LoVo (cell line): ENCODE data around the gene MAJIN.

ENCODE experiments used
- DNase-seq: peaks from one replicate; pipeline ENCODE4 v3.0.0-alpha.2; 2016; ENCODE audit warnings: low spot score

MAJIN gene

GRCh38 chr11:64932324-64932723, 39.6 kb downstream of the MAJIN start:
- DNase-seq: no peak

DNA sequence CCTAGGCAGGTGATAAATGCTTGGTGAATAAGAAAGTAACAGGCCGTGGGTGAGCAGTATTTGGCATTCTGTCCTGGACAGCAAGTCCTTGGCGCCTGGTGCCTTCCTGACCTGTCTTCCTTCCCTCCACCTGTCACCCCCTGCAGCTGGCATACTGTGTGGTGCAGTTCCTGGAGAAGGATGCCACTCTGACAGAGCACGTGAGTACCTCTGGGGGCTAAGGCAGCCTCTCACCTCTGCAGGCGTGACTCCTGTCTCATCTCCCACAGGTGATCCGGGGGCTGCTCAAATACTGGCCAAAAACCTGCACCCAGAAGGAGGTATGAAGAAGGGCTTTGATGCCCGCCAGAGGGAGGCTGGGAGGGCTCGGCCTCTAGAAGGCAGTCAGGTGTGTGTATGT, 40.6 kb downstream of the MAJIN start:
- no peak for DNase-seq

DNA sequence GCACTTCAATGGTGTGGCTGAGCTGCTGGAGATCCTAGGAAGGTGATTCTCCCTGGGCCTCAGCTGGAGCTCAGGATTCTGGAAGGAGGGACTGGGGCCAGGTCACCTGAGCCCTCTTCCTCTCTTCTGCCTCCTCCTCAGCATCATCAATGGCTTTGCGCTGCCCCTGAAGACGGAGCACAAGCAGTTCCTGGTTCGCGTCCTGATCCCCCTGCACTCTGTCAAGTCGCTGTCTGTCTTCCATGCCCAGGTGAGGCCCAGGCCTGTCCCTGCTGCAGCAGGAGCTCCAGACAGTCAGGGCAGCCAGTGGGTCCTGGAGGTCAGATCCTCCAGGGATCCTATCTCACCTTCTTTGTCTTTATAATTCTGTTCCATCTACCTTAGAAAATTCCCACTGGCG, 41.6 kb downstream of the MAJIN start:
- no peak for DNase-seq

GRCh38 chr11:64929625-64930024, 42.3 kb downstream of the MAJIN start:
- DNase-seq: no peak

GRCh38 chr11:64928957-64929356, 43.0 kb downstream of the MAJIN start:
- DNase-seq: no peak

DNA sequence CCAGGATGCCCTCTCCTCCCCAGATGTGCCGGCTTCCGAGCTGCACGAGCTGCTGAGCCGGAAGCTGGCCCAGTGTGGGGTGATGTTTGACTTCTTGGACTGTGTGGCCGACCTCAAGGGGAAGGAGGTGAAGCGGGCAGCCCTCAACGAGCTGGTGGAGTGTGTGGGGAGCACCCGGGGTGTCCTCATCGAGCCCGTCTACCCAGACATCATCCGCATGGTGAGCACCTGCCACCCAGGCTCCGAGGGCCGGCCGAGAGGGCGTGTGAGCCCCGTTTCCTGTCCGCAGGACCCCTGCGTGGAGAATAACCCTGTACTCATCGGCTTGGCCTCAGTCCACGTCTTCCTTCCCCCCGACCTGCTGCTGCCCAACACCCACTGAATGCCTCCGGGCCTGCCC, 45.2 kb downstream of the MAJIN start:
- DNase-seq: no peak

GRCh38 chr11:64925536-64926436, 46.1 kb downstream of the MAJIN start:
- DNase-seq: no peak

- DNase-seq: no peak
Observed at GRCh38 chr11:64924910-64925284, 47.0 kb downstream of the MAJIN start.

DNA sequence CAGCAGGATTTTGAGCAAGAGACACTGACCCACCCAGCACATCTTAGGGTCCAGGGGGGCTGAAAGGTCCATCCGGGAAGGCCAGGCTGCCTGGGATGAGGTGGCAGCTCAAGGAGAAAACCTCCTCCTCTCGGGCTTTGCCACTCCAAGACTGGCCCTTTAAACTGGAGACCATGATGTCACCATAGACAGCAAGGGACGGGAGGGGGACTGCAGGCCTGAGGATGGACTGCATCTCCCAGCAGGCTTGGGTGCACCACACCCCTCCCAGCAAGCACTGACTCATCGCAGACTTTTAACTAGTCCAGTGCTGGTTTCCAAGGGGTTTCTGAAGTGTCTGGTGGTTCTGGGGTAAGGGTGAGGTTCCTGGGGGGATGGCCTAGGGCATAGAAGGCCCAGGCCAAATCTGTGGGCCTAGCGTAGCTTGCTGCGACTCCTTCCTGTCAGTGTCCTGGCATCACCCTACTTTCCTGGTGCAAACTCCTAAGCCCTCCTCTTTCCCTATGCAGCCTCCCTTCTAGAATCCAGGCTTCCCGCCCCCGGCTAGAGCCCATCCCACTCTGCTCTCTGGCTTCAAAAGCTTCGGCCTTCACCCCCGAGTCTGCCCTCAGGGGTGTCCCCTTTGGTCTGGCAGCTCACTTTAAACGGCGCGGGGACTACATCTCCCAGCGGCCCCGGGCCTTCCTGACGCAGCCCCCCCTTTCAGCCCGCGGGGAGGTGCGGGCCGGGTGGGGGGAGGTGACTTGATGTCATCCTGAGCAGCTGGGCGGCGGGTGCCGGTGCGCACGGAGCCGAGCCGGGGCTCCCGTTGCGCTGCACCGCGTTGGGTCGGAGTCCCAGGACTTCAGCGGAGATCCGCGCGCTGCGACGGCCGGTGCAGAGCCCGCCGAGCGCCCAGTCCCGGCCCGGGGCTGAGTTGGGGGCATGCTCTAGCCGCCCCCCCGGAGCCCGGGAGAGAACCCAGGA, 47.7 kb downstream of the MAJIN start, which contains the start of gene PPP2R5B:
PPP2R5B (plus strand) TSS at position 746 of the 966 bp plus-strand sequence. CDS start 1,046 bp downstream, outside the sequence.
- DNase-seq: peak; percentile 89

- DNase-seq: no peak
Observed at GRCh38 chr11:64923151-64923661, 48.7 kb downstream of the MAJIN start.

DNA sequence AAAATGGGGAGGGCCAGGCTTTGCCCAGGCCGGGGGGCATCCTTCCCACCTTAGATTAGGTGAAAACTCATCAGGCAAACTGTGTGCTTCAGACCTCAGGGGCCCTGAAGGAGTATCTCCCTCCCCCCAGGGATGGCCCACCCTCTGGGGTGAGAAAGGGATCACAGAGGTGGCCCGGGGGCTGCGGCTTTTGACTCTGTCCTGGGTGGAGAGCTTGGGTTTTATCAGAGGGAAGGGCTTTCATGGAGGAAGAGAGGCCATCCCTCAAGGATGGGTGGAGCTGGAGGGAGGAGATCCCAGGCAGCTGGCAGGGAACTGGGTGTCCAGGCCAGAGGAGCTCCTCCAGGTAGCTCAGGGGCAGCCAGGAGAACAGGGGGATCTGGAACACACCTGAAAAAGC, 50.5 kb downstream of the MAJIN start:
- no peak for DNase-seq

- no peak for DNase-seq
Observed at GRCh38 chr11:64920124-64920523, 51.8 kb downstream of the MAJIN start.

DNA sequence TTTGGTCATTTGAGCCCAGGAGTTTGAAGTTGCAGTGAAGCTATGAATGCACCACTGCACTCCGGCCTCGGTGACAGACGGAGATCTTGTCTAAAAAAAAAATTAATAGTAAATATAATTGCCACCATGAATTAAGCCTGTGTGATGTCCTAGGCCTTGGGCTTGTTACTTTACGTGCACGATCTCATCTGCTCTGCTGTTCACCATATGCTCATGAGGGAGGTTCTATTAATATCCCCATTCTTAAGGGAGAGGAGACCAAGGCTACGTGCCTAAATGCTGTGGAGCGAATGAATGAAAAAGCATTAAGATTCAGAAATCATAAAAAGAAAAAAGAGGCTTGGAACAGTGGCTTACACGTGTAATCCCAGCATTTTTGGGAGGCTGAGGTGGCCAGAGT, 52.3 kb downstream of the MAJIN start:
- DNase-seq: no peak

DNA sequence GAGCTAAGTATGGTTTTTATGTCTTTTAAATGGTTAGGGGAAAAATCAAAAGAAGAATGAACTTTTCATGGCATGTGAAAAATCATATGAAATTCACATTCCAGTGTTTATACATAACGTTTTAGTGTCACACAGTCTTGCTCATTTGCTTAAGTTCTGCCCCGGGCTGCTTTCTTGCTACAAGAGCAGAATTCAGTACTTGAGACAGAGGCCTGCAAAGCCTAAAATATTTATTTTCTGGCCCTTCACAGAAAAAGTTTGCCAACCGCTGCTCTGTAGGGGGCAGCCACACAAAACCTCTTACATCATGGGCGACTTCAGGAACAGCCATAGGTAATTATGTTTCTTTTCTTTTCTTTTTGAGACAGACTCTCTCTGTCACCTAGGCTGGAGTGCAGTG, 53.9 kb downstream of the MAJIN start:
- peak; percentile 6 for DNase-seq

GRCh38 chr11:64917663-64917995, 54.3 kb downstream of the MAJIN start:
- no peak for DNase-seq

DNA sequence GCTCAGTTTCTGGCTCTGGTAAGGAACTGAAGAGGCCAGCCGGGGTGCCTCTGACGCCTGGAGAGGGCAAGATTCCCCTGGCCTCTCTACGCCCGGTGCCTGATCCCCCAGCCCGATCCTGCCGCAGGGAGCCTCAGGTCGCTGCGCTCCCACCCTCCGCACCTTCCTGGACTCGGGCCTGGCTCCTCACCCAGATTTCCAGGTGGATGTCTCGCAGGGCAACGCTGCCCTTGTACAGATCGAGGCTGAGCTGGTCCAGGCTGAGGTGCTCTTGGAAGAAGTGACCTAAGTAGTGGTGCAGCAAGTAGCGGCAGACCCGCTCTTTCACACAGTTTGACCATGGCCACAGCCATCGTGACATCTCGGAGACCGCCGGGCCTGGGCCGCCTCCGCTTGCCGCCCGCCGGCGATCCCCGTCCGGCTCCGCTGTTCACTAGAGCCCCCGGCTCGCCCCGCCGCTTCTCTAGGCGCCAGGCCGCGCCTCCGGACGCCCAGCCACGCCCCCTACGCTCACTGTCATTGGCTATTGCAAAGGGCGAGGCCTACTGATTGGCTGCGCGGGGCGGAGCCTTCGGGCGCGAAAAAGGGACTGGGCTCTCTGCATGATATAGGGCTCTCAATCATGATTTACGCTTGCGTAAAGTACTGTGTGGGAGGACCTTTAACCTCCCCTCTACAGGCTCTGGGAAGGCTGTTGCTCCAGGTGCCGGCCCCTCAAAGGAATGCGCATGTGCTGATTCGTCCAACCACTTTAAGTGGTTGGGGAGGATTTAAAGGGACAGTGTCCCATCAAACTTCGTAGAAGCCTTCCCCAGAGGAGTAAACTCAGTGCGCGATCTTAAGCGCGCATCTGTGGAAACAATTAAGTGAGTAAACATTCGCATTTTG, 54.9 kb downstream of the MAJIN start, which contains the start of gene ATG2A:
ATG2A (minus strand) TSS at position 435 of the 888 bp plus-strand sequence; CDS start at position 361, 74 bp downstream.
- peak; percentile 98 for DNase-seq

GRCh38 chr11:64916040-64916774, 55.7 kb downstream of the MAJIN start:
- DNase-seq: peak; percentile 59

DNA sequence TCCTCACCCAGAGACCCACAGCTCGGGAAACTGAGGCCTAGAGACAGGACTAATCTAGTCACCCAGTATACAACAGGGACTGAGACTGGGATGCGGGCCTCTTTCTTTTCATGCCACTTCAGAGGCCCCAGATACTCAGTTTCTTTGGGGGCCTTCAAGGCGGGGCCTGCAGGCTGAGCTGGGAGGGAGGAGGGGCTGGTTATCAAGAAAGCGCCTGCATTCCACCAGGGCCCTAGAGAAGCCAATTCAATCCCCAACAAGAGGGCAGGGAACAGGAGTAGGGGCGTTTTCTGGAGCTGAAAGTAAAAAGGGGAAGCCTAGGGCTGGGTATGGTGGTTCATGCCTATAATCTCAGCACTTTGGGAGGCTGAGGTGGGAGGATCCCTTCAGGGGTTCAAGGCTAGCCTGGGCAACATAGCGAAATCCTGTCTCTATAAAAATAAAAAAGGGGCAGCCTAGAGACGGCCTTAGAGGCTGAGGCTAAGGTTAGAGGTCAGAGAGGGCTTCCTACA, 56.5 kb downstream of the MAJIN start:
- DNase-seq: no peak

DNA sequence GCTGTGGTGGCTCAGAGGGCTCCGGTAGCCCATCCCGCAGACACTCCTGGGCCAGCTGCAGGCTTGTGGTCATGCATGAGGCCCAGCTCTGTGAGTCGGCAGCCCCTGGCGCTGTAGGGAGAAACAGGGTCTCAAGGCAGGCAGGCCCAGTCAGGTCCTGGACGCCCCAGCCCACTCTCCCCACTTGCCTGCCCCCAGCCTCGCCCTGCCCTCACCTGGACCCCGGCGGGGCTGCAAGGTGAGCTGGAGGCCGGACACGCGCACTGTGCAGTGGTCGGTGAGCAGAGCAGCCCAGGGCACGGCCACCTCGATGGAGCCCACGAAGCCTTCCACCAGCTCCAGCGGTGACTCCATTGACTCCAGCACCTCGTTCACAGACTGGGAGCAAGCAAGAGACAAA, 57.8 kb downstream of the MAJIN start:
- no peak for DNase-seq

- DNase-seq: no peak
Observed at GRCh38 chr11:64913171-64913727, 58.7 kb downstream of the MAJIN start.
